HFFc6 (cell line): Measurements from ENCODE around the gene PSMD13. TPM values are rescaled to one million over a fixed set of nuclear protein-coding genes. Genes with fewer than 3 reads are reported as not detected.
A peak's percentile ranks its signal among the peaks of the same experiment; 100 is the strongest.

Source experiments
- DNase-seq: peaks from one replicate; pipeline ENCODE4 v3.0.0-alpha.2; 2018
- H3K27ac Mint-ChIP-seq: 2 replicates; pipeline ENCODE4 v1.8.0; 2020; ENCODE audit warnings: mild to moderate bottlenecking, mixed read lengths
- H3K27me3 Mint-ChIP-seq: 2 replicates; pipeline ENCODE4 v1.8.0; 2021; ENCODE audit warnings: mild to moderate bottlenecking, moderate library complexity, mixed read lengths; ENCODE audit not compliant: insufficient read depth
- H3K36me3 Mint-ChIP-seq: 2 replicates; pipeline ENCODE4 v1.8.0; 2021; ENCODE audit warnings: low read depth, mixed read lengths
- H3K4me1 Mint-ChIP-seq: 2 replicates; pipeline ENCODE4 v1.8.0; 2020; ENCODE audit warnings: low read depth, mixed read lengths
- H3K4me3 Mint-ChIP-seq: 2 replicates; pipeline ENCODE4 v1.8.0; 2020; ENCODE audit warnings: mild to moderate bottlenecking, moderate library complexity, mixed read lengths
- H3K9me3 Mint-ChIP-seq: 2 replicates; pipeline ENCODE4 v1.8.0; 2020; ENCODE audit warnings: mild to moderate bottlenecking, mixed read lengths
- total RNA-seq, 6 experiments: library from RNA; stranded (reverse); fragmentation: NEBNext Ultra II Directional; extraction: Animal tissue kit (Norgen Biotek cat#: 25700); gene quantifications; 2 replicates in 1 of 6; 3 replicates in 5 of 6; pipeline ENCODE4 v1.2.3, GENCODE V29; 2021
- TF ChIP-seq, protein P1 (sequence below): fragments of 200-600 bp; sonication (generic); IDR thresholded peaks from 2 replicates; pipeline ENCODE4 v1.5.0; 2021; ENCODE audit warnings: antibody characterized with exemption, mild to moderate bottlenecking

Gene PSMD13
- total RNA-seq, 6 experiments from 2014 or later: 167 to 180 (median 172) TPM

GRCh38 chr11:249062-249461, 12.3 kb downstream of the PSMD13 start:
- TF ChIP-seq, protein P1, sequence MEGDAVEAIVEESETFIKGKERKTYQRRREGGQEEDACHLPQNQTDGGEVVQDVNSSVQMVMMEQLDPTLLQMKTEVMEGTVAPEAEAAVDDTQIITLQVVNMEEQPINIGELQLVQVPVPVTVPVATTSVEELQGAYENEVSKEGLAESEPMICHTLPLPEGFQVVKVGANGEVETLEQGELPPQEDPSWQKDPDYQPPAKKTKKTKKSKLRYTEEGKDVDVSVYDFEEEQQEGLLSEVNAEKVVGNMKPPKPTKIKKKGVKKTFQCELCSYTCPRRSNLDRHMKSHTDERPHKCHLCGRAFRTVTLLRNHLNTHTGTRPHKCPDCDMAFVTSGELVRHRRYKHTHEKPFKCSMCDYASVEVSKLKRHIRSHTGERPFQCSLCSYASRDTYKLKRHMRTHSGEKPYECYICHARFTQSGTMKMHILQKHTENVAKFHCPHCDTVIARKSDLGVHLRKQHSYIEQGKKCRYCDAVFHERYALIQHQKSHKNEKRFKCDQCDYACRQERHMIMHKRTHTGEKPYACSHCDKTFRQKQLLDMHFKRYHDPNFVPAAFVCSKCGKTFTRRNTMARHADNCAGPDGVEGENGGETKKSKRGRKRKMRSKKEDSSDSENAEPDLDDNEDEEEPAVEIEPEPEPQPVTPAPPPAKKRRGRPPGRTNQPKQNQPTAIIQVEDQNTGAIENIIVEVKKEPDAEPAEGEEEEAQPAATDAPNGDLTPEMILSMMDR: no peak
- H3K4me1 Mint-ChIP-seq: no peaks in the 10 kb centered on the region
- H3K4me3 Mint-ChIP-seq: no peak overlapping the region
- H3K27ac Mint-ChIP-seq: no peak overlapping the region; the same call in 1 of the 2 replicates
- DNase-seq: no peak
- H3K36me3 Mint-ChIP-seq: peaks cover 35% of the 10 kb centered on the region
- H3K9me3 Mint-ChIP-seq: no peaks in the 10 kb centered on the region
- H3K27me3 Mint-ChIP-seq: no peaks in the 10 kb centered on the region; the same call in 1 of the 2 replicates

DNA sequence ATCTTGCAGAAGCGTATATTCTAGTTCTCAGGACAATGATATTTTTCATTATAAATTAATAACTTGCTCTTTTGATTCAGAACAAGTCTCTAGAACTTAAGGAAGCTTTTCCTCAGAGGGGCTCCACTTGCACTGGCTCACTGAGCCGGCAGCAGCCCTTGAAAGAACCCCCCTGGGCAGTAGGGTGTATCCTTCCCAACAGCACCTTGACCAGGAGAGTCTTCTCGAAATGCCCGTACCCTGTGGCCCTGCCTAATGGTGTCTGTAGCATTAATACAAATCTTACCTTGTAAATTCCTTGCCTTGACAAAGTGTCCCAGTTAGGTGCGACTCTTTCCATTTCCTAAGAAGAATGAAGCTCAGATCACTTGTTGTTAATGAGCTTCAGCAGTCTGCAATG, 13.5 kb downstream of the PSMD13 start:
- Mint-ChIP-seq H3K9me3 (no peaks in the 10 kb centered on the region), H3K27me3 (no peaks in the 10 kb centered on the region; the same call in 1 of the 2 replicates), H3K4me3 (no peak overlapping the region), H3K36me3 (peaks cover 33% of the 10 kb centered on the region), H3K27ac (peak overlapping the region; percentile 20; the same call in 1 of the 2 replicates), H3K4me1 (no peaks in the 10 kb centered on the region)
- TF ChIP-seq, protein P1: no peak
- no peak for DNase-seq

- TF ChIP-seq, protein P1: peak; percentile 83
- Mint-ChIP-seq H3K4me3 (no peak overlapping the region), H3K36me3 (peaks cover 32% of the 10 kb centered on the region), H3K4me1 (no peaks in the 10 kb centered on the region), H3K27me3 (no peaks in the 10 kb centered on the region; the same call in 1 of the 2 replicates), H3K27ac (peak overlapping the region; percentile 20; the same call in 1 of the 2 replicates), H3K9me3 (no peaks in the 10 kb centered on the region)
- peak; percentile 45 for DNase-seq
Measured at GRCh38 chr11:250740-251299, 14.0 kb downstream of the PSMD13 start.

DNA sequence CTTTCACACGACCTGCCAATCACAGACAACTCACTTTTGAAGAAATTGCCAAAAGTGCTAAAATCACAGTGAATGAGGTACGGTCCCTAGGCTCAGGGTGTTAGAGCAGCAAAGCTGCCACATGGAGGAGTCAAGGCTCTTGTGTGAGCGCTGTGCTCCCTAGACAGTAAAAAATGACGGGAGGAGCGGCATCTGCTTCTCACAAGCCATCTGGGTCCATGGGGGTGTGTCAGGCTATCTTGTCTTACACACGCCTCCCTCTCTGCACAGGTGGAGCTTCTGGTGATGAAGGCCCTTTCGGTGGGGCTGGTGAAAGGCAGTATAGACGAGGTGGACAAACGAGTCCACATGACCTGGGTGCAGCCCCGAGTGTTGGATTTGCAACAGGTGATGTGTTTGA, 14.8 kb downstream of the PSMD13 start:
- Mint-ChIP-seq H3K36me3 (peaks cover 30% of the 10 kb centered on the region), H3K27me3 (no peaks in the 10 kb centered on the region; the same call in 1 of the 2 replicates), H3K9me3 (no peaks in the 10 kb centered on the region), H3K4me3 (no peak overlapping the region), H3K4me1 (no peaks in the 10 kb centered on the region), H3K27ac (no peak overlapping the region)
- DNase-seq: no peak
- TF ChIP-seq, protein P1: no peak

- Mint-ChIP-seq H3K4me3 (no peak overlapping the region), H3K36me3 (peaks cover 25% of the 10 kb centered on the region), H3K27ac (no peak overlapping the region), H3K27me3 (peaks cover 3% of the 10 kb centered on the region), H3K4me1 (no peaks in the 10 kb centered on the region), H3K9me3 (no peaks in the 10 kb centered on the region)
- DNase-seq: no peak
- TF ChIP-seq, protein P1: no peak
Measured at GRCh38 chr11:252666-253065, 15.9 kb downstream of the PSMD13 start.
